Gastroesophageal sphincter (tissue), 4 donors: Measurements from ENCODE around the gene TRIM43. TPM values are rescaled to one million over a fixed set of nuclear protein-coding genes. Genes with fewer than 3 reads are reported as not detected.
"Not testable (repeated sequence)": the region's sequence is repeated elsewhere in the genome, so short reads cannot be mapped to it uniquely, and the experiment has no call there.

Source experiments
- ATAC-seq: fragments of 150-250 bp; one replicate; pipeline ENCODE4 v1.9.1; 2016; ENCODE audit warnings: mild to moderate bottlenecking, moderate library complexity
- H3K27ac ChIP-seq, 4 donors: fragments of 200-600 bp; sonication (generic) in 3 of 4; 1 replicate in 3 of 4; 2 replicates in 1 of 4; pipeline ENCODE4 v1.5.1; 2016 to 2019
- H3K27me3 ChIP-seq: fragments of 200-600 bp; sonication (generic); one replicate; pipeline ENCODE4 v1.5.1; 2019
- H3K36me3 ChIP-seq, 2 donors: fragments of 200-600 bp; sonication (generic); one replicate each; pipeline ENCODE4 v1.5.1; 2019; ENCODE audit warnings: control low read depth in 1 of 2
- H3K4me1 ChIP-seq, 3 donors: fragments of 200-600 bp; sonication (generic); 1 replicate in 2 of 3; 2 replicates in 1 of 3; pipeline ENCODE4 v1.5.1; 2016 to 2019; ENCODE audit warnings: control low read depth in 2 of 3
- H3K4me3 ChIP-seq, 2 donors: fragments of 200-600 bp; sonication (generic); one replicate each; pipeline ENCODE4 v1.5.1; 2019; ENCODE audit warnings: mild to moderate bottlenecking in 1 of 2, moderate library complexity in 1 of 2
- H3K9me3 ChIP-seq, 3 donors: fragments of 200-600 bp; sonication (generic); one replicate each; pipeline ENCODE4 v1.5.1; 2017 to 2019; ENCODE audit warnings: control low read depth in 2 of 3
- CTCF ChIP-seq, 4 experiments: fragments of 200-600 bp in 2 of 4; fragments of 450-650 bp in 2 of 4; sonication (generic) in 1 of 4; IDR thresholded peaks; one replicate each; pipeline ENCODE4 v1.5.1; 2017 to 2019; ENCODE audit warnings: antibody characterized with exemption in 4 of 4, mild to moderate bottlenecking in 2 of 4, moderate library complexity in 2 of 4
- EP300 ChIP-seq: sonication (generic); formaldehyde crosslinking; IDR thresholded peaks from one replicate; pipeline ENCODE4 v1.6.1; 2017; ENCODE audit warnings: antibody characterized with exemption, mild to moderate bottlenecking
- POLR2A ChIP-seq, 2 donors: fragments of 450-650 bp; IDR thresholded peaks; one replicate each; pipeline ENCODE4 v1.6.1; 2017; ENCODE audit warnings: antibody characterized with exemption in 2 of 2, mild to moderate bottlenecking in 2 of 2, moderate library complexity in 1 of 2
- POLR2AphosphoS5 ChIP-seq: sonication (generic); formaldehyde crosslinking; IDR thresholded peaks from one replicate; pipeline ENCODE4 v1.6.1; 2017; ENCODE audit warnings: antibody characterized with exemption
- WGBS, 2 donors: methylation state at CpG; one replicate each; pipeline ENCODE4 v1.1.5; 2018; ENCODE audit warnings: low coverage in 1 of 2; 5-methylcytosine and 5-hydroxymethylcytosine counted together
- total RNA-seq, 4 donors: library from RNA; depleted of rRNA; stranded (reverse); fragments of >200 nt; gene quantifications; one replicate each; pipeline ENCODE4 v1.1.0, GENCODE V29; 2016

The TRIM43 gene
- total RNA-seq = not detected

GRCh38 chr2:95591701-95592100 lies at the start of gene TRIM43:
TSS of gene TRIM43 (plus strand) at chr2:95592001. CDS start at chr2:95594024, 2,023 bp downstream.
- ATAC-seq, H3K4me1 ChIP-seq, H3K4me3 ChIP-seq, H3K36me3 ChIP-seq, H3K9me3 ChIP-seq, H3K27me3 ChIP-seq, H3K27ac ChIP-seq: not testable (repeated sequence)
- WGBS, 2 donors = no CpG with 5 or more reads among the region's 4 CpGs

- no peaks in the 10 kb centered on the region for H3K4me1 ChIP-seq
- TF ChIP-seq EP300 (no peak), POLR2AphosphoS5 (no peak), CTCF (IDR thresholded peaks at IDR 0.05) (no peak), POLR2A (IDR thresholded peaks at IDR 0.05) (no peak)
- no peaks in the 10 kb centered on the region for H3K9me3 ChIP-seq
- ATAC-seq = no peak
- H3K27me3 ChIP-seq = peaks cover 12% of the 10 kb centered on the region
- no peaks in the 10 kb centered on the region for H3K36me3 ChIP-seq
- H3K27ac ChIP-seq = no peak overlapping the region
- 60 to 69% methylated on average over 2 to 17 of the region's 17 CpGs for WGBS, 2 donors
- no peak overlapping the region for H3K4me3 ChIP-seq
Observed at GRCh38 chr2:95551055-95551568, 40.7 kb upstream of the TRIM43 start.

- Histone ChIP-seq H3K27me3 (peaks cover 12% of the 10 kb centered on the region), H3K36me3 (no peaks in the 10 kb centered on the region), H3K9me3 (no peaks in the 10 kb centered on the region), H3K4me3 (no peak overlapping the region), H3K27ac (no peak overlapping the region), H3K4me1 (no peaks in the 10 kb centered on the region)
- WGBS, 2 donors = 29 to 40% methylated on average over 2 of the region's 2 CpGs
- ATAC-seq = no peak
- TF ChIP-seq EP300 (no peak), POLR2A (IDR thresholded peaks at IDR 0.05) (no peak), CTCF (IDR thresholded peaks at IDR 0.05) (no peak), POLR2AphosphoS5 (no peak)
Observed at GRCh38 chr2:95552911-95553310, 38.9 kb upstream of the TRIM43 start.

- ATAC-seq = no peak
- Histone ChIP-seq H3K27ac (no peak overlapping the region), H3K36me3 (no peaks in the 10 kb centered on the region), H3K4me1 (no peaks in the 10 kb centered on the region), H3K4me3 (no peak overlapping the region), H3K27me3 (peaks cover 11% of the 10 kb centered on the region), H3K9me3 (no peaks in the 10 kb centered on the region)
- WGBS, 2 donors = 54 to 78% methylated on average over 2 of the region's 2 CpGs
- TF ChIP-seq POLR2AphosphoS5 (no peak), CTCF (IDR thresholded peaks at IDR 0.05) (no peak), POLR2A (IDR thresholded peaks at IDR 0.05) (no peak)
Observed at GRCh38 chr2:95569170-95569569, 22.6 kb upstream of the TRIM43 start.

- ATAC-seq = no peak
- 72 to 83% methylated on average over 2 of the region's 2 CpGs for WGBS, 2 donors
- TF ChIP-seq POLR2A (IDR thresholded peaks at IDR 0.05) (no peak), POLR2AphosphoS5 (no peak), CTCF (IDR thresholded peaks at IDR 0.05) (no peak), EP300 (no peak)
Observed at GRCh38 chr2:95573866-95574265, 17.9 kb upstream of the TRIM43 start.

More at GRCh38 chr2:95573866-95574265, 17.9 kb upstream of the TRIM43 start:
- H3K9me3 ChIP-seq = no peaks in the 10 kb centered on the region
- H3K36me3 ChIP-seq = no peaks in the 10 kb centered on the region
- H3K4me1 ChIP-seq = no peaks in the 10 kb centered on the region
- H3K27me3 ChIP-seq = peaks cover 11% of the 10 kb centered on the region
- H3K4me3 ChIP-seq = no peak overlapping the region
- H3K27ac ChIP-seq = no peak overlapping the region
